HepG2 (cell line): ENCODE measurements around the gene NTM. TPM values are rescaled to one million over a fixed set of nuclear protein-coding genes. Genes with fewer than 3 reads are reported as not detected.
A peak's percentile ranks its signal among the peaks of the same experiment; 100 is the strongest.

Experiments used
- ATAC-seq: fragments of 200-7000 bp; cut with Tn5 transposase; 3 replicates; pipeline ENCODE4 v1.9.1; 2020; ENCODE audit warnings: mild to moderate bottlenecking, moderate library complexity
- BruUV-seq: library from RNA; stranded (reverse); fragments of 400-500 nt; replicated peaks from 2 replicates; lab custom pipeline; 2021; lab: Mats Ljungman, UMichigan
- CTCF ChIA-PET: fragments of 300-600 bp; formaldehyde crosslinking; extraction: SDS; loops from one replicate; lab custom pipeline; 2021; ENCODE audit warnings: low total read pairs, inconsistent platforms, low intra/inter-chr PET ratio; lab: Yijun Ruan, JAX
- POLR2A ChIA-PET: fragments of 350-600 bp; sonication (Branson Sonifier 250); formaldehyde crosslinking; loops from one replicate; lab custom pipeline; 2020; ENCODE audit warnings: antibody characterized with exemption, inconsistent platforms; lab: Yijun Ruan, JAX
- DNase-seq: peaks from one replicate; pipeline ENCODE4 v3.0.0-alpha.2; 2015; ENCODE audit warnings: low spot score
- FAIRE-seq: peaks from 3 replicates; lab custom pipeline; 2011; peaks lifted over from hg19 to GRCh38; lab: Jason Lieb, UNC
- H2AFZ ChIP-seq: one replicate; pipeline ENCODE4 v1.6.1; 2011; ENCODE audit warnings: low read length, inconsistent platforms
- H3K27ac ChIP-seq: fragments of 300-600 bp; 3 replicates; pipeline ENCODE4 v1.8.0; 2011; ENCODE audit warnings: mixed run types, mild to moderate bottlenecking, mixed read lengths, low read length, inconsistent platforms; ENCODE audit not compliant: insufficient read depth; ENCODE audit errors: extremely low read length
- H3K27me3 ChIP-seq, 2 experiments: fragments of 200-600 bp in 1 of 2; 2 replicates in 1 of 2; 3 replicates in 1 of 2; pipeline versions ENCODE4 v1.6.0 to v1.8.0; 2011; ENCODE audit warnings: low read length in 2 of 2, mild to moderate bottlenecking in 2 of 2, moderate library complexity in 2 of 2, inconsistent platforms in 1 of 2; ENCODE audit not compliant: insufficient read depth in 2 of 2, control insufficient read depth in 1 of 2
- H3K36me3 ChIP-seq, 2 experiments: fragments of 200-600 bp in 1 of 2; replicated peaks in 1 of 2; 2 replicates in 1 of 2; 3 replicates in 1 of 2; pipeline versions ENCODE4 v1.5.1 to v1.8.0; 2011; ENCODE audit warnings: low read length in 2 of 2, inconsistent platforms in 1 of 2; ENCODE audit not compliant: insufficient read depth in 2 of 2, control insufficient read depth in 1 of 2
- H3K4me1 ChIP-seq: 2 replicates; pipeline ENCODE4 v1.5.1; 2012; ENCODE audit warnings: low read length, inconsistent platforms; ENCODE audit not compliant: insufficient read depth
- H3K4me2 ChIP-seq: 2 replicates; pipeline ENCODE4 v1.6.0; 2011; ENCODE audit warnings: low read depth, low read length, inconsistent platforms
- H3K4me3 ChIP-seq, 3 experiments: fragments of 200-600 bp in 1 of 3; sonication (generic), shearing (Covaris generic) in 1 of 3; replicated peaks in 1 of 3; 2 replicates each; pipeline ENCODE4 v1.5.1; 2011 to 2016; ENCODE audit warnings: low read length in 3 of 3, inconsistent platforms in 2 of 3, low read depth in 2 of 3, mild to moderate bottlenecking in 2 of 3, control low read depth in 1 of 3, mixed read lengths in 1 of 3; ENCODE audit not compliant: insufficient read depth in 1 of 3
- H3K79me2 ChIP-seq: one replicate; pipeline ENCODE4 v1.6.1; 2011; ENCODE audit warnings: low read length, inconsistent platforms; ENCODE audit not compliant: insufficient read depth
- H3K9ac ChIP-seq: 2 replicates; pipeline ENCODE4 v1.6.0; 2011; ENCODE audit warnings: mild to moderate bottlenecking, low read depth, low read length, inconsistent platforms; ENCODE audit not compliant: insufficient read depth
- H3K9me3 ChIP-seq: 2 replicates; pipeline ENCODE4 v1.5.1; 2012; ENCODE audit warnings: mild to moderate bottlenecking, low read length
- H4K20me1 ChIP-seq: 2 replicates; pipeline ENCODE4 v1.6.0; 2011; ENCODE audit warnings: inconsistent platforms, mild to moderate bottlenecking, low read length, moderate library complexity; ENCODE audit not compliant: insufficient read depth
- ARHGAP35 ChIP-seq: sonication (generic); formaldehyde crosslinking; IDR thresholded peaks from 2 replicates; pipeline ENCODE4 v1.9.0; 2022; ENCODE audit warnings: mild to moderate bottlenecking, inconsistent platforms, moderate library complexity, missing genetic modification reagents, borderline replicate concordance
- GLI4 ChIP-seq: sonication (generic); formaldehyde crosslinking; IDR thresholded peaks from 2 replicates; pipeline ENCODE4 v1.5.1; 2020; ENCODE audit warnings: missing genetic modification reagents, mild to moderate bottlenecking, moderate library complexity, borderline replicate concordance
- HNRNPLL ChIP-seq: fragments of 200-400 bp; formaldehyde crosslinking; IDR thresholded peaks from 2 replicates; pipeline ENCODE4 v1.6.1; 2017; ENCODE audit warnings: mild to moderate bottlenecking, low read depth, low read length; ENCODE audit not compliant: poor library complexity, severe bottlenecking
- HOXA5 ChIP-seq: sonication (generic); formaldehyde crosslinking; IDR thresholded peaks from 2 replicates; pipeline ENCODE4 v1.4.0; 2020; ENCODE audit warnings: missing genetic modification reagents
- NFIB ChIP-seq: sonication (generic); formaldehyde crosslinking; IDR thresholded peaks from 2 replicates; pipeline ENCODE4 v1.9.0; 2021; ENCODE audit warnings: missing genetic modification reagents, mild to moderate bottlenecking, borderline replicate concordance
- NRL ChIP-seq: sonication (generic); formaldehyde crosslinking; IDR thresholded peaks from 2 replicates; pipeline ENCODE4 v1.5.0; 2020; ENCODE audit warnings: missing genetic modification reagents, mild to moderate bottlenecking, moderate library complexity, borderline replicate concordance
- PLRG1 ChIP-seq: fragments of 450-650 bp; conservative IDR thresholded peaks from 2 replicates; pipeline ENCODE4 v1.6.1; 2016
- SMC3 ChIP-seq: IDR thresholded peaks from 2 replicates; pipeline ENCODE4 v1.6.1; 2011; ENCODE audit warnings: low read length, improper control_type of control experiment
- THAP11 ChIP-seq: IDR thresholded peaks from 2 replicates; pipeline ENCODE4 v1.6.1; 2016; ENCODE audit warnings: missing biosample characterization, missing genetic modification reagents
- ZBTB20 ChIP-seq: sonication (generic); formaldehyde crosslinking; IDR thresholded peaks from 2 replicates; pipeline ENCODE4 v1.8.1; 2023; ENCODE audit warnings: missing genetic modification reagents, low read depth, mild to moderate bottlenecking, borderline replicate concordance
- ZBTB37 ChIP-seq: sonication (generic); formaldehyde crosslinking; IDR thresholded peaks from 2 replicates; pipeline ENCODE4 v1.4.0; 2020; ENCODE audit warnings: mild to moderate bottlenecking, missing genetic modification reagents
- ZFP1 ChIP-seq: IDR thresholded peaks from 2 replicates; pipeline ENCODE4 v1.6.1; 2016
- ZNF180 ChIP-seq: sonication (generic); formaldehyde crosslinking; IDR thresholded peaks from 2 replicates; pipeline ENCODE4 v1.4.0; 2020; ENCODE audit warnings: low read depth, missing genetic modification reagents, borderline replicate concordance
- ZNF260 ChIP-seq: sonication (generic); formaldehyde crosslinking; IDR thresholded peaks from 2 replicates; pipeline ENCODE4 v1.4.0; 2020; ENCODE audit warnings: missing genetic modification reagents, low read depth, mild to moderate bottlenecking, borderline replicate concordance
- ZNF576 ChIP-seq: sonication (generic); formaldehyde crosslinking; IDR thresholded peaks from 2 replicates; pipeline ENCODE4 v1.4.0; 2020; ENCODE audit warnings: mild to moderate bottlenecking, missing genetic modification reagents
- ZNF580 ChIP-seq: IDR thresholded peaks from 2 replicates; pipeline ENCODE4 v1.6.1; 2016; ENCODE audit warnings: low read depth, borderline replicate concordance
- ZNF83 ChIP-seq: sonication (generic); formaldehyde crosslinking; IDR thresholded peaks from 2 replicates; pipeline ENCODE4 v1.4.0; 2020; ENCODE audit warnings: missing genetic modification reagents, mild to moderate bottlenecking, borderline replicate concordance
- ZXDC ChIP-seq: sonication (generic); formaldehyde crosslinking; IDR thresholded peaks from 2 replicates; pipeline ENCODE4 v1.5.0; 2020; ENCODE audit warnings: mild to moderate bottlenecking, missing genetic modification reagents
- WGBS: methylation state at CpG from one replicate; pipeline ENCODE4 v1.1.6; 2017; ENCODE audit warnings: low lambda C conversion rate; 5-methylcytosine and 5-hydroxymethylcytosine counted together
- in situ Hi-C: cut with HindIII; loops from 2 replicates; pipeline ENCODE4 v1.10.0; 2017; ENCODE audit warnings: low pct_unique_long_range_greater_than_20kb; ENCODE audit not compliant: extremely low pct_ligation_motif_present
- intact Hi-C: fragments of 100-400 bp; cut with micrococcal nuclease; formaldehyde crosslinking; loops from one replicate; pipeline ENCODE4 v1.10.0; 2022; ENCODE audit not compliant: unreplicated experiment
- polyA plus RNA-seq, 8 experiments: library from polyadenylated mRNA; depleted of rRNA in 3 of 8; stranded (reverse) in 7 of 8; unstranded in 1 of 8; fragments of >200 nt; fragmentation: Illumina TruSeq in 4 of 8; extraction: Trizol in 4 of 8; gene quantifications; 2 replicates each; pipeline versions ENCODE4 v1.2.1 to v1.2.3, GENCODE V29; 2011 to 2016; ENCODE audit warnings: low read depth in 4 of 8, missing spikeins in 1 of 8, mixed read lengths in 1 of 8; ENCODE audit not compliant: insufficient read depth in 1 of 8
- total RNA-seq, 5 experiments: library from RNA; depleted of rRNA; stranded (reverse); fragments of >200 nt; fragmentation: Illumina TruSeq; extraction: Trizol; gene quantifications; 2 replicates each; pipeline ENCODE4 v1.2.3, GENCODE V29; 2016; ENCODE audit warnings: low read depth in 1 of 5

Gene NTM
- total and polyA plus RNA-seq, 2 of the 13 experiments (the other 11 are each of a cell fraction or from before 2014, with no cell fraction given), result not detected

- TF ChIP-seq ZXDC (CRISPR knock-in tag), result no peak
These were observed 33.6 kb downstream of the NTM start (continued) for GRCh38 chr11:131404010-131404409.

- intact Hi-C loops (loop anchor here (1.0 kb wide), 1 partner anchor 266 kb away; no protein-coding TSS in a partner anchor), in situ Hi-C loops (no loop called here)
- H3K79me2 ChIP-seq, result no peaks in the 10 kb centered on the region
- DNase-seq, result peak; percentile 38
- H3K9ac ChIP-seq, result no peak overlapping the region
- no TSS peak for BruUV-seq
- ChIA-PET POLR2A (no interaction called here), CTCF (interaction anchor here (1.1 kb wide), 1 partner anchor 266 kb away, joined by 5 read pairs; no protein-coding TSS in a partner anchor)
- no peaks in the 10 kb centered on the region for H3K36me3 ChIP-seq
- no peak overlapping the region for H3K27ac ChIP-seq
- 11% methylated on average over 5 of the region's 5 CpGs for WGBS
- H3K4me1 ChIP-seq, result no peaks in the 10 kb centered on the region
- no peaks in the 10 kb centered on the region for H4K20me1 ChIP-seq
- H3K9me3 ChIP-seq, result no peaks in the 10 kb centered on the region
- ATAC-seq, result peak; percentile 87
- no peak overlapping the region for H2AFZ ChIP-seq
- no peaks in the 10 kb centered on the region for H3K27me3 ChIP-seq
- no peak for FAIRE-seq
- no peak overlapping the region for H3K4me3 ChIP-seq
- H3K4me2 ChIP-seq, result no peak overlapping the region
- no peak for TF ChIP-seq NFIB (CRISPR knock-in tag)
- TF ChIP-seq SMC3, result peak; percentile 30; the same call in 1 of the 2 replicates
- TF ChIP-seq ZBTB20 (CRISPR knock-in tag), result no peak
- TF ChIP-seq NRL (CRISPR knock-in tag), result no peak
- TF ChIP-seq THAP11 (CRISPR knock-in tag), result no peak
- TF ChIP-seq ZBTB37 (CRISPR knock-in tag), result no peak
- TF ChIP-seq GLI4 (CRISPR knock-in tag), result no peak
- no peak for TF ChIP-seq ZNF180 (CRISPR knock-in tag)
- TF ChIP-seq ARHGAP35 (CRISPR knock-in tag), result no peak
- TF ChIP-seq ZNF576 (CRISPR knock-in tag), result peak; percentile 99
- TF ChIP-seq ZNF580 (CRISPR knock-in tag), result no peak
- no peak for TF ChIP-seq ZNF83 (CRISPR knock-in tag)
- TF ChIP-seq HNRNPLL, result no peak
- no peak for TF ChIP-seq ZNF260 (CRISPR knock-in tag)
- TF ChIP-seq PLRG1, result no peak
- no peak for TF ChIP-seq ZFP1
- TF ChIP-seq HOXA5 (CRISPR knock-in tag), result no peak
These were observed 37.7 kb downstream of the NTM start for GRCh38 chr11:131408025-131408640.
